A549 (cell line): ENCODE measurements around the gene BNC1. TPM values are rescaled to one million over a fixed set of nuclear protein-coding genes. Genes with fewer than 3 reads are reported as not detected.

Source experiments
- ATAC-seq, 2 experiments: fragments of 200-7000 bp in 1 of 2; fragments of >200 bp in 1 of 2; cut with Nextera tagmentation in 1 of 2; cut with Tn5 transposase in 1 of 2; 3 replicates each; pipeline versions ENCODE4 v1.8.0 to v1.9.1; 2018 to 2020; ENCODE audit warnings: mild to moderate bottlenecking in 1 of 2, moderate library complexity in 1 of 2
- CTCF ChIA-PET: fragments of 300-600 bp; sonication (Branson Sonifier 250); formaldehyde crosslinking; extraction: SDS; loops from one replicate; lab custom pipeline; 2021; ENCODE audit warnings: antibody characterized with exemption, inconsistent platforms; lab: Yijun Ruan, JAX
- POLR2A ChIA-PET: fragments of 350-600 bp; formaldehyde crosslinking; extraction: SDS; loops from one replicate; lab custom pipeline; 2021; ENCODE audit warnings: antibody characterized with exemption, inconsistent platforms; lab: Yijun Ruan, JAX
- DNase-seq, 2 experiments: peaks; one replicate each; pipeline versions ENCODE4 v3.0.0 to v3.0.0-alpha.2; 2011 to 2016; ENCODE audit warnings: low read depth in 1 of 2, low spot score in 1 of 2
- FAIRE-seq: peaks from 2 replicates; lab custom pipeline; 2011; peaks lifted over from hg19 to GRCh38; lab: Jason Lieb, UNC
- H3K27ac ChIP-seq, 2 experiments: fragments of >200 bp; sonication (Bioruptor Twin); formaldehyde crosslinking; 3 replicates each; pipeline ENCODE4 v1.5.1; 2016 to 2017
- H3K4me1 ChIP-seq: fragments of >200 bp; sonication (Bioruptor Twin); formaldehyde crosslinking; 3 replicates; pipeline ENCODE4 v1.6.1; 2016
- H3K4me2 ChIP-seq: fragments of >200 bp; sonication (Bioruptor Twin); formaldehyde crosslinking; 3 replicates; pipeline ENCODE4 v1.6.1; 2016
- H3K4me3 ChIP-seq: fragments of >200 bp; sonication (Bioruptor Twin); formaldehyde crosslinking; 3 replicates; pipeline ENCODE4 v1.5.1; 2016
- H3K9me3 ChIP-seq: fragments of >200 bp; sonication (Bioruptor Twin); formaldehyde crosslinking; 3 replicates; pipeline ENCODE4 v1.6.1; 2016
- BHLHE40 ChIP-seq: IDR thresholded peaks from 2 replicates; pipeline ENCODE4 v1.6.1; 2012; ENCODE audit warnings: low read depth, low read length, inconsistent platforms
- CEBPB ChIP-seq, 2 experiments: fragments of >200 bp in 1 of 2; sonication (Bioruptor Twin) in 1 of 2; formaldehyde crosslinking in 1 of 2; IDR thresholded peaks; 2 replicates each; pipeline ENCODE4 v1.6.1; 2012 to 2016
- CHD4 ChIP-seq: fragments of 200-600 bp; sonication (generic); IDR thresholded peaks from 2 replicates; pipeline ENCODE4 v1.6.1; 2016; ENCODE audit warnings: antibody characterized with exemption, mild to moderate bottlenecking, borderline replicate concordance
- EHMT2 ChIP-seq: fragments of 200-600 bp; sonication (generic); IDR thresholded peaks from 2 replicates; pipeline ENCODE4 v1.6.1; 2016; ENCODE audit warnings: antibody characterized with exemption, low read depth, mild to moderate bottlenecking, moderate library complexity
- ESRRA ChIP-seq: fragments of 150-350 bp; IDR thresholded peaks from 2 replicates; pipeline ENCODE4 v1.6.1; 2014; ENCODE audit warnings: mild to moderate bottlenecking, low read length, borderline replicate concordance
- FOXS1 ChIP-seq: fragments of 250-450 bp; sonication (Bioruptor Pico); IDR thresholded peaks from 2 replicates; pipeline ENCODE4 v1.5.0; 2020; ENCODE audit warnings: mild to moderate bottlenecking, moderate library complexity
- GATA3 ChIP-seq: IDR thresholded peaks from 2 replicates; pipeline ENCODE4 v1.6.1; 2012; ENCODE audit warnings: borderline replicate concordance
- HEYL ChIP-seq: fragments of 250-450 bp; sonication (Bioruptor Pico); IDR thresholded peaks from 2 replicates; pipeline ENCODE4 v1.8.0; 2021; ENCODE audit warnings: mild to moderate bottlenecking, moderate library complexity
- HMGXB4 ChIP-seq: fragments of 250-450 bp; sonication (Bioruptor Pico); IDR thresholded peaks from 2 replicates; pipeline ENCODE4 v1.5.0; 2021; ENCODE audit warnings: mild to moderate bottlenecking, moderate library complexity, borderline replicate concordance
- HOXA7 ChIP-seq: fragments of 250-450 bp; sonication (Bioruptor Pico); IDR thresholded peaks from 2 replicates; pipeline ENCODE4 v1.5.0; 2020; ENCODE audit warnings: mild to moderate bottlenecking, moderate library complexity
- HOXB13 ChIP-seq: fragments of 250-450 bp; sonication (Bioruptor Pico); IDR thresholded peaks from 2 replicates; pipeline ENCODE4 v1.5.0; 2020; ENCODE audit warnings: low read depth, mild to moderate bottlenecking, moderate library complexity
- JUNB ChIP-seq: fragments of >200 bp; sonication (Bioruptor Twin); formaldehyde crosslinking; IDR thresholded peaks from 2 replicates; pipeline ENCODE4 v1.6.1; 2016
- MAX ChIP-seq: IDR thresholded peaks from 2 replicates; pipeline ENCODE4 v1.6.1; 2012
- NFE2L2 ChIP-seq: fragments of 150-350 bp; conservative IDR thresholded peaks from 2 replicates; pipeline ENCODE4 v1.6.1; 2014; ENCODE audit warnings: low read length
- NR3C1 ChIP-seq: fragments of >200 bp; sonication (Bioruptor Twin); formaldehyde crosslinking; IDR thresholded peaks from 3 replicates; pipeline ENCODE4 v1.6.1; 2017
- PHF8 ChIP-seq: fragments of 200-600 bp; sonication (generic); IDR thresholded peaks from 2 replicates; pipeline ENCODE4 v1.6.1; 2016; ENCODE audit warnings: low read depth, mild to moderate bottlenecking, antibody characterized with exemption, moderate library complexity, borderline replicate concordance
- RAD21 ChIP-seq, 2 experiments: fragments of >200 bp in 1 of 2; sonication (Bioruptor Twin) in 1 of 2; formaldehyde crosslinking in 1 of 2; IDR thresholded peaks in 1 of 2; conservative IDR thresholded peaks in 1 of 2; 2 replicates in 1 of 2; 3 replicates in 1 of 2; pipeline ENCODE4 v1.6.1; 2012 to 2018; ENCODE audit warnings: inconsistent platforms in 1 of 2
- RCOR1 ChIP-seq: fragments of 150-350 bp; IDR thresholded peaks from 2 replicates; pipeline ENCODE4 v1.6.1; 2014; ENCODE audit warnings: antibody characterized with exemption, low read length, low read depth
- REST ChIP-seq: fragments of 200-600 bp; sonication (generic); IDR thresholded peaks from 2 replicates; pipeline ENCODE4 v1.6.1; 2016; ENCODE audit warnings: antibody characterized with exemption, mild to moderate bottlenecking, moderate library complexity
- SREBF2 ChIP-seq: fragments of 450-650 bp; IDR thresholded peaks from 2 replicates; pipeline ENCODE4 v1.6.1; 2014; ENCODE audit warnings: mild to moderate bottlenecking, moderate library complexity
- WGBS: methylation state at CpG from one replicate; pipeline ENCODE4 v1.1.6; 2017; ENCODE audit errors: missing lambda C conversion rate; 5-methylcytosine and 5-hydroxymethylcytosine counted together
- polyA plus RNA-seq, 4 experiments: library from polyadenylated mRNA; depleted of rRNA in 3 of 4; stranded (reverse); fragments of >200 nt; fragmentation: RNase III in 1 of 4; extraction: RNeasy Plus Mini Kit Qiagen cat#74134 plus additional on column Dnase treatment in 1 of 4; gene quantifications; 2 replicates in 3 of 4; 3 replicates in 1 of 4; pipeline ENCODE4 v1.2.3, GENCODE V29; 2011 to 2017

The BNC1 gene
- polyA plus RNA-seq, 2 of the 4 experiments (the other 2 are of a cell fraction) = 0.22 to 0.44 TPM

- H3K4me3 ChIP-seq = no peak overlapping the region
- no peak for DNase-seq
- no peak for ATAC-seq
- H3K9me3 ChIP-seq = peaks cover 11% of the 10 kb centered on the region; the same call in 2 of the 3 replicates
- no peak overlapping the region for H3K27ac ChIP-seq
- TF ChIP-seq ESRRA = no peak
- POLR2A ChIA-PET = no interaction called here
- no peak overlapping the region for H3K4me2 ChIP-seq
- H3K4me1 ChIP-seq = no peaks in the 10 kb centered on the region
- 24% methylated on average over 8 of the region's 8 CpGs for WGBS
- CTCF ChIA-PET = interaction anchor here (0.6 to 14.3 kb wide), 7 partner anchors 123 to 321 kb away, joined by 3 to 395 read pairs (median 4); partner anchors contain the start of gene SH3GL3
- FAIRE-seq = no peak
Observed at GRCh38 chr15:83243634-83244033, 40.8 kb downstream of the BNC1 start.

GRCh38 chr15:83230242-83230641, 54.2 kb downstream of the BNC1 start:
- 81% methylated on average over 21 of the region's 21 CpGs for WGBS
- ChIA-PET POLR2A (no interaction called here), CTCF (no interaction called here)
- DNase-seq (no peak), ATAC-seq (no peak), FAIRE-seq (no peak)
- H3K27ac ChIP-seq = no peak overlapping the region
- H3K4me3 ChIP-seq = no peak overlapping the region
- H3K4me1 ChIP-seq = no peaks in the 10 kb centered on the region
- TF ChIP-seq NFE2L2 (no peak), SREBF2 (no peak), CHD4 (no peak), GATA3 (no peak), MAX (no peak), PHF8 (no peak), CEBPB (IDR thresholded peaks at IDR 0.05) (no peak), HOXA7 (no peak), BHLHE40 (no peak), HOXB13 (CRISPR knock-in tag) (no peak), JUNB (no peak), NR3C1 (no peak), FOXS1 (CRISPR knock-in tag) (no peak), EHMT2 (no peak), REST (no peak), HEYL (no peak), RAD21 (conservative IDR thresholded peaks at IDR 0.05 in 1 of 2, IDR thresholded peaks at IDR 0.05 in 1 of 2) (no peak), RCOR1 (no peak), HMGXB4 (CRISPR knock-in tag) (no peak)
- H3K9me3 ChIP-seq = no peaks in the 10 kb centered on the region
- no peak overlapping the region for H3K4me2 ChIP-seq
